Renal cortex interstitium (tissue), 11 donors: ENCODE results near the gene LRRC8E. TPM values are rescaled to one million over a fixed set of nuclear protein-coding genes. Genes with fewer than 3 reads are reported as not detected.

Source experiments
- DNase-seq, 11 donors: peaks; one replicate each; pipeline ENCODE4 v3.0.0-alpha.2; 2013; ENCODE audit warnings: low read depth in 9 of 11, low spot score in 4 of 11; ENCODE audit errors: extremely low read depth in 1 of 11
- polyA plus RNA-seq, 3 donors: library from polyadenylated mRNA; unstranded; fragments of 120-200 nt; gene quantifications; one replicate each; pipeline ENCODE4 v1.2.1, GENCODE V29; 2013; ENCODE audit not compliant: insufficient read length in 3 of 3

Gene LRRC8E
- polyA plus RNA-seq, 3 donors = 1.4 to 3.0 (median 2.6) TPM

- DNase-seq = no peak
Measured at GRCh38 chr19:7934766-7935165, 46.5 kb downstream of the LRRC8E start.

GRCh38 chr19:7940841-7941240 is 52.5 kb downstream of the LRRC8E start:
- DNase-seq = no peak

GRCh38 chr19:7941895-7942596 is 53.7 kb downstream of the LRRC8E start:
- DNase-seq = no peak

GRCh38 chr19:7942981-7943443 is 54.7 kb downstream of the LRRC8E start:
- DNase-seq = no peak

GRCh38 chr19:7943444-7944176 is 55.3 kb downstream of the LRRC8E start, which contains the start of gene TIMM44:
Gene TIMM44 (minus strand): TSS chr19:7943666. CDS start chr19:7943651, 15 bp downstream.
- DNase-seq = peak; percentile 96 to 99 (median 97)

GRCh38 chr19:7944177-7944761 is 56.0 kb downstream of the LRRC8E start:
- peak; percentile 81 to 95 (median 88) for DNase-seq

- DNase-seq = no peak
Measured at GRCh38 chr19:7947939-7948338, 59.6 kb downstream of the LRRC8E start.

Other genes starting within 250 kb of the LRRC8E start
- 1 to 10 TPM in 2 of 3 donors, under 1 TPM in 1; 0.76 to 1.7 (median 1.4) TPM for gene RETN, start 219.5 kb upstream of the LRRC8E start, polyA plus RNA-seq
- under 1 TPM; 0.14 to 0.61 (median 0.39) TPM for gene MCEMP1, start 211.4 kb upstream of the LRRC8E start, polyA plus RNA-seq
- 10 to 100 TPM; 36.3 to 71.1 (median 62.5) TPM for gene TRAPPC5, start 207.7 kb upstream of the LRRC8E start, polyA plus RNA-seq
- under 1 TPM in 2 of 3 donors, not detected in 1; 0.06 to 0.14 TPM for gene FCER2, start 186.4 kb upstream of the LRRC8E start, polyA plus RNA-seq
- under 1 TPM in 1 of 3 donors, not detected in 2; 0.17 TPM for gene CLEC4G, start 156.4 kb upstream of the LRRC8E start, polyA plus RNA-seq
- gene CD209, start 141.0 kb upstream of the LRRC8E start, polyA plus RNA-seq = 1 to 10 TPM; 1.4 to 2.7 (median 1.5) TPM
- 1 to 10 TPM; 2.0 to 4.2 (median 3.4) TPM for gene CLEC4M, start 125.3 kb upstream of the LRRC8E start, polyA plus RNA-seq
- 10 to 100 TPM; 14.2 to 18.7 (median 14.9) TPM for gene EVI5L, start 58.3 kb upstream of the LRRC8E start, polyA plus RNA-seq
- gene PRR36, start 14.1 kb upstream of the LRRC8E start, polyA plus RNA-seq = 1 to 10 TPM; 5.6 to 9.4 (median 8.1) TPM
- gene MAP2K7, start 15.4 kb downstream of the LRRC8E start, polyA plus RNA-seq = 10 to 100 TPM; 23.7 to 41.9 (median 33.7) TPM
- 1 to 10 TPM in 2 of 3 donors, under 1 TPM in 1; 0.33 to 1.1 (median 1.0) TPM for gene TGFBR3L, start 26.3 kb downstream of the LRRC8E start, polyA plus RNA-seq
- gene SNAPC2, start 31.8 kb downstream of the LRRC8E start, polyA plus RNA-seq = 10 to 100 TPM; 12.9 to 19.0 (median 18.8) TPM
- 10 to 100 TPM; 12.7 to 33.9 (median 32.3) TPM for gene CTXN1, start 37.6 kb downstream of the LRRC8E start, polyA plus RNA-seq
- gene TIMM44, start 55.2 kb downstream of the LRRC8E start, polyA plus RNA-seq = 10 to 100 TPM; 39.4 to 59.3 (median 59.1) TPM
- gene ELAVL1, start 117.1 kb downstream of the LRRC8E start, polyA plus RNA-seq = 10 to 100 TPM; 79.8 to 92.2 (median 92.0) TPM
- under 1 TPM; 0.26 to 0.64 (median 0.42) TPM for gene CCL25, start 164.2 kb downstream of the LRRC8E start, polyA plus RNA-seq